GM18526 (cell line): ENCODE measurements around the gene ZBTB49.

Experiments used
- POLR2A ChIP-seq: IDR thresholded peaks from 3 replicates; pipeline ENCODE4 v1.6.1; 2011; ENCODE audit not compliant: insufficient read length; ENCODE audit errors: extremely low read depth

The ZBTB49 gene

DNA sequence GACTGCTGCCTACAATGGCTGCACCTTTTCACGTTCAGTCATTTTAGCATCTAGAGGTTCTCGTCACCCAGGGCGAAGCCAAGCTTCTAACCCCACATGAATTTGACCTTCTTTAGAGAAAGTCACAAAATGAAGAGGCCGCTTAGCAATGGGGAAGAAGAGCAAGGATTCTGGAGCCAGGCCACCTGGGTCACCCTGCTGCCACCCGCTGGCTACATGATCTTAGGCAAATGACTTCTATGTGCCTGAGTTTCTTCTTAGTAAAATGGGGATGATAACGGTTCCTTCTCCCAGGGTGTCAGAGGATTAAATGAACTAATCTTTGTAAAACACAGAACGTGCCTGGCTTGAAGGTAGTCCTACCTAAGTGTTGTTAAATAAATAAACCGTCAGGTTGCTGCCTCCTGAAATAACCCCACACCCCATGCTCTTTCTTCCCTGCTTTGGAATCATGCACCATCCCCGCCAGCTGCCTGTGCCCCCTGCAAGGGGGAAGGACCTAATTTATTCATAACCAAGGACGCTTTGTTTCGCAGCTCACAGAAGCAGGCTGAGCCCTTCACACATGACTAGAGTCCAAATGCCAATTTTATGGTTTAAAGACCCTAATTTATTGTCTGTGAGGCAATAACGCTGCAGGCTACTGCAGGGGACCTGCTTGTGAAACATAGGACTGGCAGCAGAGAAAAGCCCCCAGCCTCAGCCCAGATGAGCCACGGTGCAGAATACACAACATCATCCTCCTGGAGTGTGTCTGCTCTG, 68.2 kb downstream of the ZBTB49 start:
- TF ChIP-seq POLR2A, result no peak

DNA sequence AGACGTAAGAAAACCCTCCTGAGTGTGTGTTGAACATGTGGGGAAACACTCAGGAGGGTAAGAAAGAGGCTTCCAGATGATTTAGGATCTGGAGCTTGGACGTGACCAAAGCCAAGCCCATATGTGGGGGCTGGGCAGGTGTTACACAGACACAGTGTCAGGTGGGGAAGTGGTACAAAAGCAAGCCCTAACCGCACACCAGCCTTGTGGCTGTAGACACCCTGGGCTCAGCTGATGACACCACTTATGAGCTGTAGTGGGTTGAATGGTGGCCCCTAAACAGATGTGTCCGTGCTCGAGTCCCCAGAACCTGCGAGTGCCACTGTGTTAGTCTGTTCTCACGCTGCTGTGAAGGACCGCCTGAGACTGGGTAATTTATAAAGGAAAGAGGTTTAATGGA, 71.8 kb downstream of the ZBTB49 start:
- TF ChIP-seq POLR2A, result no peak

GRCh38 chr4:4362991-4363697, 73.1 kb downstream of the ZBTB49 start:
- TF ChIP-seq POLR2A, result no peak

DNA sequence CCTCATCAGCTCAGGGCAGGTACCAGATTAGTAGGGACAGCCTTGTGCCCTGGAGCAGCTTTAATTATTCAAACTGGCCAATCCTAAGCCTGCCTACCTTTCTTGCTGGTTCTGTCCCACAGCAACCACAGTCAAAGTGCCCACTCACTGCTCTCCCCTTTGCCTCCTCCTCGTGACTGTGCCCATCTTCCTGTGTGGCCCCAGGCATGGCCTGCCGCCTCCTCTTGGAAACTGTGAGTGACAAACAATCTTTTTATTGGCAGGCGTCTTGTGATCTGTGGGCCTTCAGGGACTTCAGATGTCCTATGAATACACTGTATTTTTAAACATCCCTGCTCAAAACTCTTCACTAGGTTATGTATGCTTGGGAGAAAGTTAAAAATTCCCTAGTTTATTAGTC, 74.0 kb downstream of the ZBTB49 start:
- TF ChIP-seq POLR2A, result no peak

- TF ChIP-seq POLR2A, result no peak
Observed at GRCh38 chr4:4364486-4365208, 74.6 kb downstream of the ZBTB49 start.

- no peak for TF ChIP-seq POLR2A
Observed at GRCh38 chr4:4368809-4369580, 78.9 kb downstream of the ZBTB49 start.
